ENCODE data around the gene TCF4. TPM values are rescaled to one million over a fixed set of nuclear protein-coding genes. Genes with fewer than 3 reads are reported as not detected.

Gene TCF4
- total and polyA plus RNA-seq, 2 donors (not counting 1 experiment from before 2014, with no cell fraction given): 68.5 to 353 TPM

DNA sequence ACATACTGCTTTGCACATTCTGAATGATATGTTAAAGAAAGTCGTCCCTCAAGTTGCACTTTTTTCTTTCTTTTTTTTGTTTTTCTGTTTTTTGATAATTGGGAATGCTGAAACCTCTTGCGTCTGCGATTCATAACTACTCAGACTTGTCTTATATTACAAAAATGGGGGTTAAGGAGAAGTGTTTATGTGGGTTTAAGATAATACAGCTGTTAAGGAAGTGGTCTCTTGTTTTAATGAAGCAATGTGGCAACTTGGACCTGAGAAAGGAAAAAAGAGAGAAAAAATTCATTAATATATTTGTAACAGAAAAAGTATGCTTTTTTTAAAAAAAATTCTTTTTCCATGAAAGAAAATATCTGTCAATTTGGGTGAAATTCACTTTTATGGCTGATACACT, 360.2 kb downstream of the TCF4 start:
- Histone ChIP-seq H4K20me1 (ENCODE audit: control insufficient read depth, insufficient read depth, low read length, poor library complexity, severe bottlenecking) (no peaks in the 10 kb centered on the region), H3K4me2 (replicated peaks; ENCODE audit: low read depth, low read length, poor library complexity, severe bottlenecking) (no peak overlapping the region), H3K79me2 (ENCODE audit: control insufficient read depth, insufficient read depth, low read length) (no peaks in the 10 kb centered on the region), H3K4me1 (ENCODE audit: control insufficient read depth in 2 of 2, insufficient read depth in 2 of 2, low read length in 2 of 2) (no peaks in the 10 kb centered on the region), H3K4me3 (ENCODE audit: control extremely low read depth in 1 of 5, extremely low read depth in 1 of 5, insufficient read depth in 1 of 5, low read depth in 2 of 5, low read length in 4 of 5) (no peak overlapping the region), H3K27me3 (replicated peaks in 1 of 4; ENCODE audit: control extremely low read depth in 1 of 4, control insufficient read depth in 3 of 4, insufficient read depth in 4 of 4, low read length in 3 of 4) (no peaks in the 10 kb centered on the region), H3K9ac (ENCODE audit: low read length) (no peak overlapping the region), H3K36me3 (replicated peaks in 1 of 2; ENCODE audit: control extremely low read depth in 1 of 2, control insufficient read depth in 1 of 2, extremely low read depth in 1 of 2, insufficient read depth in 2 of 2, low read length in 1 of 2) (peaks cover 12 to 71% of the 10 kb centered on the region in 2 experiments), H3K9me3 (ENCODE audit: control extremely low read depth in 1 of 3, control insufficient read depth in 2 of 3, insufficient read depth in 1 of 3, low read length in 2 of 3) (no peaks in the 10 kb centered on the region), H2AFZ (ENCODE audit: insufficient read depth, low read depth, low read length, poor library complexity, severe bottlenecking) (no peak overlapping the region), H3K27ac (ENCODE audit: low read length in 2 of 2) (no peak overlapping the region)
- TF ChIP-seq, protein P1, sequence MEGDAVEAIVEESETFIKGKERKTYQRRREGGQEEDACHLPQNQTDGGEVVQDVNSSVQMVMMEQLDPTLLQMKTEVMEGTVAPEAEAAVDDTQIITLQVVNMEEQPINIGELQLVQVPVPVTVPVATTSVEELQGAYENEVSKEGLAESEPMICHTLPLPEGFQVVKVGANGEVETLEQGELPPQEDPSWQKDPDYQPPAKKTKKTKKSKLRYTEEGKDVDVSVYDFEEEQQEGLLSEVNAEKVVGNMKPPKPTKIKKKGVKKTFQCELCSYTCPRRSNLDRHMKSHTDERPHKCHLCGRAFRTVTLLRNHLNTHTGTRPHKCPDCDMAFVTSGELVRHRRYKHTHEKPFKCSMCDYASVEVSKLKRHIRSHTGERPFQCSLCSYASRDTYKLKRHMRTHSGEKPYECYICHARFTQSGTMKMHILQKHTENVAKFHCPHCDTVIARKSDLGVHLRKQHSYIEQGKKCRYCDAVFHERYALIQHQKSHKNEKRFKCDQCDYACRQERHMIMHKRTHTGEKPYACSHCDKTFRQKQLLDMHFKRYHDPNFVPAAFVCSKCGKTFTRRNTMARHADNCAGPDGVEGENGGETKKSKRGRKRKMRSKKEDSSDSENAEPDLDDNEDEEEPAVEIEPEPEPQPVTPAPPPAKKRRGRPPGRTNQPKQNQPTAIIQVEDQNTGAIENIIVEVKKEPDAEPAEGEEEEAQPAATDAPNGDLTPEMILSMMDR (IDR thresholded peaks at IDR 0.05): no peak
- TF ChIP-seq EZH2 (IDR thresholded peaks at IDR 0.05; ENCODE audit: borderline replicate concordance, insufficient read depth, low read depth, low read length, poor library complexity, severe bottlenecking): no peak
- H3K27ac Mint-ChIP-seq: no peak overlapping the region
- H3K4me1 Mint-ChIP-seq: peaks cover 5% of the 10 kb centered on the region
- ATAC-seq (ENCODE audit: low read depth) (no peak), DNase-seq (no peak)
- no peaks in the 10 kb centered on the region for H3K27me3 Mint-ChIP-seq
- ChIA-PET POLR2A (interaction anchor here (0.6 kb wide), 1 partner anchor 33 kb away, joined by 3 read pairs; no protein-coding TSS in a partner anchor), CTCF (interaction anchor here (0.6 to 1.1 kb wide), 4 partner anchors 20 to 1086 kb away, joined by 3 read pairs; no protein-coding TSS in a partner anchor)
- intact Hi-C loops (cut with micrococcal nuclease): no loop called here
- no CpG with 5 or more reads among the region's 3 CpGs for WGBS (ENCODE audit: insufficient coverage)
- H3K9me3 Mint-ChIP-seq (ENCODE audit: insufficient read depth): no peaks in the 10 kb centered on the region
- H3K4me3 Mint-ChIP-seq: no peak overlapping the region

DNA sequence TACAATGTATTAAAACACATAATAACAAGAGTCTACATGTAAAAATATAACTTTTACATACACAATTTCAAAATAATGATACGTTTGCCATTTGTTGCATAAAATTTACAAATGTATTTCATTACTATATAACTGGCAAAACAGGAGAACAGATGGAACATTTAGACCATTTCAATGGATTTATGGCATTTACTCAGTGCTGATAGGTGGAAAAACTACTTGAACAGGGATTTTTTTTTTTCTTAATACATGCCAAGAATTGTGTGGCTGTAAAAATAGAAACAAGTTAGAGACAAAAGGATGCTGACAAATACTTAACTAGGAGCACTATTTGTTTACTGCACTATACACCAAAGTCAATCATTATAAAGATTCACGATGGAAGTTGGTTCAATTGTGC, 361.9 kb downstream of the TCF4 start:
- intact Hi-C loops (cut with micrococcal nuclease): no loop called here
- no peaks in the 10 kb centered on the region for H4K20me1 ChIP-seq (ENCODE audit: control insufficient read depth, insufficient read depth, low read length, poor library complexity, severe bottlenecking)
- Mint-ChIP-seq H3K4me1 (peaks cover 15% of the 10 kb centered on the region), H3K4me3 (no peak overlapping the region), H3K9me3 (ENCODE audit: insufficient read depth) (no peaks in the 10 kb centered on the region), H3K27ac (no peak overlapping the region), H3K27me3 (no peaks in the 10 kb centered on the region)
- peaks cover 8 to 9% of the 10 kb centered on the region in 2 donors for H3K4me1 ChIP-seq (ENCODE audit: control insufficient read depth in 2 of 2, insufficient read depth in 2 of 2, low read length in 2 of 2)
- no peak overlapping the region for H3K9ac ChIP-seq (ENCODE audit: low read length)
- no peak overlapping the region for H3K4me3 ChIP-seq (ENCODE audit: control extremely low read depth in 1 of 5, extremely low read depth in 1 of 5, insufficient read depth in 1 of 5, low read depth in 2 of 5, low read length in 4 of 5)
- H2AFZ ChIP-seq (ENCODE audit: insufficient read depth, low read depth, low read length, poor library complexity, severe bottlenecking): no peak overlapping the region
- H3K9me3 ChIP-seq (ENCODE audit: control extremely low read depth in 1 of 3, control insufficient read depth in 2 of 3, insufficient read depth in 1 of 3, low read length in 2 of 3): no peaks in the 10 kb centered on the region
- WGBS (ENCODE audit: insufficient coverage): no CpG with 5 or more reads among the region's 2 CpGs
- ChIA-PET POLR2A (no interaction called here), CTCF (interaction anchor here (2.4 kb wide), 1 partner anchor 8 kb away, joined by 12 read pairs; no protein-coding TSS in a partner anchor)
- H3K79me2 ChIP-seq (ENCODE audit: control insufficient read depth, insufficient read depth, low read length): no peaks in the 10 kb centered on the region
- no peak overlapping the region for H3K27ac ChIP-seq (ENCODE audit: low read length in 2 of 2)
- ATAC-seq (ENCODE audit: low read depth) (no peak), DNase-seq (no peak)
- TF ChIP-seq EZH2 (IDR thresholded peaks at IDR 0.05; ENCODE audit: borderline replicate concordance, insufficient read depth, low read depth, low read length, poor library complexity, severe bottlenecking): no peak
- TF ChIP-seq, protein P1 (IDR thresholded peaks at IDR 0.05): no peak
- H3K4me2 ChIP-seq (replicated peaks; ENCODE audit: low read depth, low read length, poor library complexity, severe bottlenecking): no peak overlapping the region
- H3K36me3 ChIP-seq (replicated peaks in 1 of 2; ENCODE audit: control extremely low read depth in 1 of 2, control insufficient read depth in 1 of 2, extremely low read depth in 1 of 2, insufficient read depth in 2 of 2, low read length in 1 of 2): peaks cover 11 to 53% of the 10 kb centered on the region in 2 experiments
- H3K27me3 ChIP-seq (replicated peaks in 1 of 4; ENCODE audit: control extremely low read depth in 1 of 4, control insufficient read depth in 3 of 4, insufficient read depth in 4 of 4, low read length in 3 of 4): no peaks in the 10 kb centered on the region

Data from B cell (primary cell).